DOHH2 (cell line): ENCODE results near the gene PCDH9.

ENCODE experiments used
- CTCF ChIP-seq: fragments of 200-600 bp; sonication (generic); IDR thresholded peaks from one replicate; pipeline ENCODE4 v1.5.1; 2014; ENCODE audit warnings: antibody characterized with exemption, mild to moderate bottlenecking, low read depth, low read length; ENCODE audit not compliant: poor library complexity, severe bottlenecking
- EZH2phosphoT487 ChIP-seq: fragments of 200-600 bp; sonication (generic); IDR thresholded peaks from 2 replicates; pipeline ENCODE4 v1.6.1; 2017; ENCODE audit warnings: borderline replicate concordance, mild to moderate bottlenecking, antibody characterized with exemption, low read length, moderate library complexity, mixed read lengths

GRCh38 chr13:66530158-66530557, 700.0 kb downstream of the PCDH9 start:
- TF ChIP-seq CTCF (no peak), EZH2phosphoT487 (no peak)
